OCI-LY7 (cell line): Measurements from ENCODE around the gene LAGE3. TPM values are rescaled to one million over a fixed set of nuclear protein-coding genes. Genes with fewer than 3 reads are reported as not detected.

Experiments used
- BruUV-seq: library from RNA; stranded (reverse); fragments of 400-500 nt; replicated peaks from 2 replicates; lab custom pipeline; 2021; lab: Mats Ljungman, UMichigan
- CTCF ChIA-PET: fragments of 300-600 bp; sonication (Branson Sonifier 250); formaldehyde crosslinking; loops from one replicate; lab custom pipeline; 2022; ENCODE audit warnings: antibody characterized with exemption; ENCODE audit not compliant: unreplicated experiment; lab: Charles Lee
- POLR2A ChIA-PET: fragments of 300-600 bp; sonication (Branson Sonifier 250); formaldehyde crosslinking; loops from one replicate; lab custom pipeline; 2022; ENCODE audit warnings: antibody characterized with exemption; lab: Charles Lee
- DNase-seq: peaks from one replicate; pipeline ENCODE4 v3.0.0-alpha.2; 2015; ENCODE audit warnings: low spot score
- H2AFZ ChIP-seq: fragments of 200-600 bp; sonication (generic), shearing (Covaris generic); 2 replicates; pipeline ENCODE4 v1.6.1; 2014; ENCODE audit warnings: mild to moderate bottlenecking, antibody characterized with exemption, low read length, moderate library complexity
- H3K27ac ChIP-seq: fragments of 200-600 bp; sonication (generic); 2 replicates; pipeline ENCODE4 v1.5.1; 2014; ENCODE audit warnings: mixed run types, low read depth, mild to moderate bottlenecking, moderate library complexity, low read length, inconsistent platforms; ENCODE audit not compliant: poor library complexity, severe bottlenecking
- H3K36me3 ChIP-seq: fragments of 200-600 bp; sonication (generic); 2 replicates; pipeline ENCODE4 v1.6.1; 2014; ENCODE audit warnings: mild to moderate bottlenecking, antibody characterized with exemption, low read length, moderate library complexity, mixed read lengths; ENCODE audit not compliant: insufficient read depth
- H3K4me1 ChIP-seq: fragments of 200-600 bp; sonication (generic); 2 replicates; pipeline ENCODE4 v1.5.1; 2014; ENCODE audit warnings: mild to moderate bottlenecking, low read length; ENCODE audit not compliant: insufficient read depth, poor library complexity, severe bottlenecking
- H3K4me2 ChIP-seq: fragments of 200-600 bp; sonication (generic); 2 replicates; pipeline ENCODE4 v1.6.1; 2014; ENCODE audit warnings: mild to moderate bottlenecking, low read length
- H3K4me3 ChIP-seq: fragments of 200-600 bp; sonication (generic); 2 replicates; pipeline ENCODE4 v1.5.1; 2014; ENCODE audit warnings: mild to moderate bottlenecking, low read depth, low read length; ENCODE audit not compliant: poor library complexity, severe bottlenecking
- H3K79me2 ChIP-seq: fragments of 200-600 bp; sonication (generic); 2 replicates; pipeline ENCODE4 v1.6.1; 2016; ENCODE audit warnings: low read depth, mild to moderate bottlenecking, low read length, moderate library complexity, mixed read lengths; ENCODE audit not compliant: insufficient read depth
- H3K9me2 ChIP-seq: fragments of 200-600 bp; sonication (generic); 2 replicates; pipeline ENCODE4 v1.6.1; 2016; ENCODE audit warnings: mild to moderate bottlenecking, low read length, mixed read lengths; ENCODE audit not compliant: insufficient read depth
- H3K9me3 ChIP-seq: fragments of 200-600 bp; sonication (generic); 2 replicates; pipeline ENCODE4 v1.6.1; 2014; ENCODE audit warnings: mild to moderate bottlenecking, mixed run types, low read length, mixed read lengths
- H4K20me1 ChIP-seq: fragments of 200-600 bp; sonication (generic); 2 replicates; pipeline ENCODE4 v1.6.1; 2014; ENCODE audit warnings: mild to moderate bottlenecking, antibody characterized with exemption, low read length, moderate library complexity, mixed read lengths; ENCODE audit not compliant: insufficient read depth
- EZH2phosphoT487 ChIP-seq: fragments of 200-600 bp; sonication (generic); IDR thresholded peaks from 2 replicates; pipeline ENCODE4 v1.6.1; 2018; ENCODE audit warnings: low read depth, borderline replicate concordance, mild to moderate bottlenecking, mixed run types, antibody characterized with exemption, low read length, moderate library complexity, mixed read lengths
- intact Hi-C: fragments of 100-400 bp; cut with micrococcal nuclease; formaldehyde crosslinking; loops from one replicate; pipeline ENCODE4 v1.10.0; 2022; ENCODE audit not compliant: unreplicated experiment
- total RNA-seq, 2 experiments: library from RNA; depleted of rRNA in 1 of 2; stranded (reverse); fragments of >200 nt in 1 of 2; shearing (Covaris generic) in 1 of 2; gene quantifications; 2 replicates each; pipeline ENCODE4 v1.2.3, GENCODE V29; 2014 to 2022
- TF ChIP-seq, protein P1 (sequence below): fragments of 200-600 bp; sonication (generic); conservative IDR thresholded peaks from 2 replicates; pipeline ENCODE4 v1.5.1; 2014; ENCODE audit warnings: mild to moderate bottlenecking, antibody characterized with exemption, low read length, moderate library complexity, mixed read lengths

Gene LAGE3
- total RNA-seq, 2 experiments from 2014 or later: 40.6 to 70.1 TPM

DNA sequence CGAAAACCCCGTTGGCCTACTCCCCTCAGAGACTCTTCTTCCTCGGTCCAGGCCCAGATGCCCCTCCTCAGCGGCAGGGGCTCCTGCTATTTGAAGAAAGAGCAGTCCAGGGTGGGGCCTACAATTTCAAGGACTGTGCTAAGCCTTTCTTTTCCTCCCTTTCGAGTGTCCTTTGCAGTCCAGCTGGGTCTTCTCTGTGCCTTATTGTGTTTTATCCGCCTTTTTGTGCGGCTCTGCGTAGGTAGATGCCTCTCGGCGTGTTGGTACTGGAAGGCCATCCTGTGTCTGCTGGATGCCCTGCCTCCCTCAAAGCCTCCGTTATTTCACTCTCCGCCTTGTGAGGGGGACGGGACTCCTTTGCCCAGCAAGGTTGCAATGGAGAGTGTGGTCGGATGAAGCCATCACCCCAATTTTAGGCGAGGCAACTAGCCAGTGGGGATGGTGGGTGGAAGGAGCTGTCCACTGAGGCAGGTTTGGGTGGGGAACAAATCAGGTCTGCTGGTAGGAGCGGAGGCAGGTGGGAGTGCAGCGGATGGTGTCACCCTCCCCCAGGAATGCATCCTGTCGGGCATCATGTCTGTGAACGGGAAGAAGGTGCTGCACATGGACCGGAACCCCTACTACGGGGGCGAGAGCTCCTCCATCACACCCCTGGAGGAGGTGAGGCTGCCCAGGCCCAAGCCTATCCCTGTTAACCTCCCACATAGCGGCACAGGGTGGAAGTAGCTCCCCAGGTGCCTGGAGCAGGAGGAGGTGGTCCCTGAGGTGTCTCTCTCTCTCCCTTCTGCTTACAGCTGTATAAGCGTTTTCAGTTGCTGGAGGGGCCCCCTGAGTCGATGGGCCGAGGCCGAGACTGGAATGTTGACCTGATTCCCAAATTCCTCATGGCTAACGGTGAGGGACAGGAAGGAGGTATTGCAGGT, 40.8 kb downstream of the LAGE3 start:
- no TSS peak for BruUV-seq

GRCh38 chrX:154436983-154437752, 41.9 kb downstream of the LAGE3 start, which contains the start of gene GDI1:
Gene GDI1, plus strand, starts transcription at chrX:154437154. Its CDS starts 101 bp downstream, at chrX:154437255.
- ChIA-PET POLR2A (no interaction called here), CTCF (no interaction called here)
- Histone ChIP-seq H3K4me1 (peaks cover 15% of the 10 kb centered on the region), H3K4me3 (peak within 1 kb of the TSS; percentile 83), H3K79me2 (peaks cover 17% of the 10 kb centered on the region), H3K9me2 (no peaks in the 10 kb centered on the region), H4K20me1 (no peaks in the 10 kb centered on the region), H3K9me3 (no peaks in the 10 kb centered on the region), H3K4me2 (peak within 1 kb of the TSS; percentile 95), H3K27ac (no peak within 1 kb of the TSS), H2AFZ (peak within 1 kb of the TSS; percentile 54; the same call in 1 of the 2 replicates), H3K36me3 (peaks cover 35% of the 10 kb centered on the region; the same call in 1 of the 2 replicates)
- no TSS peak for BruUV-seq
- peak; percentile 56 for DNase-seq
- intact Hi-C loops: loop anchor here (1.0 kb wide), 1 partner anchor 25 kb away; no protein-coding TSS in a partner anchor
- TF ChIP-seq, protein P1, sequence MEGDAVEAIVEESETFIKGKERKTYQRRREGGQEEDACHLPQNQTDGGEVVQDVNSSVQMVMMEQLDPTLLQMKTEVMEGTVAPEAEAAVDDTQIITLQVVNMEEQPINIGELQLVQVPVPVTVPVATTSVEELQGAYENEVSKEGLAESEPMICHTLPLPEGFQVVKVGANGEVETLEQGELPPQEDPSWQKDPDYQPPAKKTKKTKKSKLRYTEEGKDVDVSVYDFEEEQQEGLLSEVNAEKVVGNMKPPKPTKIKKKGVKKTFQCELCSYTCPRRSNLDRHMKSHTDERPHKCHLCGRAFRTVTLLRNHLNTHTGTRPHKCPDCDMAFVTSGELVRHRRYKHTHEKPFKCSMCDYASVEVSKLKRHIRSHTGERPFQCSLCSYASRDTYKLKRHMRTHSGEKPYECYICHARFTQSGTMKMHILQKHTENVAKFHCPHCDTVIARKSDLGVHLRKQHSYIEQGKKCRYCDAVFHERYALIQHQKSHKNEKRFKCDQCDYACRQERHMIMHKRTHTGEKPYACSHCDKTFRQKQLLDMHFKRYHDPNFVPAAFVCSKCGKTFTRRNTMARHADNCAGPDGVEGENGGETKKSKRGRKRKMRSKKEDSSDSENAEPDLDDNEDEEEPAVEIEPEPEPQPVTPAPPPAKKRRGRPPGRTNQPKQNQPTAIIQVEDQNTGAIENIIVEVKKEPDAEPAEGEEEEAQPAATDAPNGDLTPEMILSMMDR: no peak
- no peak for TF ChIP-seq EZH2phosphoT487

More for the DNA sequence above, 40.8 kb downstream of the LAGE3 start:
- no peak for DNase-seq
- intact Hi-C loops: no loop called here
- no peak for TF ChIP-seq EZH2phosphoT487
- TF ChIP-seq, protein P1: no peak
- Histone ChIP-seq H3K27ac (no peak overlapping the region), H3K9me2 (no peaks in the 10 kb centered on the region), H3K9me3 (no peaks in the 10 kb centered on the region), H3K4me3 (peak overlapping the region; percentile 83), H4K20me1 (no peaks in the 10 kb centered on the region), H2AFZ (no peak overlapping the region), H3K4me1 (peaks cover 15% of the 10 kb centered on the region), H3K36me3 (peaks cover 35% of the 10 kb centered on the region; the same call in 1 of the 2 replicates), H3K4me2 (peak overlapping the region; percentile 95), H3K79me2 (peaks cover 17% of the 10 kb centered on the region)
- POLR2A ChIA-PET: no interaction called here
- CTCF ChIA-PET: no interaction called here
